HepG2 (cell line): ENCODE results near the gene CORO7. TPM values are rescaled to one million over a fixed set of nuclear protein-coding genes. Genes with fewer than 3 reads are reported as not detected.

ENCODE experiments used
- DR1 ChIP-seq: sonication (generic); formaldehyde crosslinking; IDR thresholded peaks from 2 replicates; pipeline ENCODE4 v1.8.0; 2021; ENCODE audit warnings: mild to moderate bottlenecking, missing genetic modification reagents, inconsistent platforms
- FOXK1 ChIP-seq: sonication (generic); formaldehyde crosslinking; IDR thresholded peaks from 2 replicates; pipeline ENCODE4 v1.4.0; 2020; ENCODE audit warnings: low read depth, missing genetic modification reagents, borderline replicate concordance
- HHEX ChIP-seq: IDR thresholded peaks from 2 replicates; pipeline ENCODE4 v1.6.1; 2016; ENCODE audit warnings: control low read depth
- HIVEP1 ChIP-seq: sonication (generic); formaldehyde crosslinking; IDR thresholded peaks from 2 replicates; pipeline ENCODE4 v1.4.0; 2020; ENCODE audit warnings: mild to moderate bottlenecking, missing genetic modification reagents
- KDM1A ChIP-seq: IDR thresholded peaks from 2 replicates; pipeline ENCODE4 v1.6.1; 2016; ENCODE audit warnings: missing compliant biosample characterization
- MED1 ChIP-seq: sonication (generic); formaldehyde crosslinking; IDR thresholded peaks from 2 replicates; pipeline ENCODE4 v1.4.0; 2020; ENCODE audit warnings: missing genetic modification reagents
- MEF2D ChIP-seq: sonication (generic); formaldehyde crosslinking; IDR thresholded peaks from 2 replicates; pipeline ENCODE4 v1.5.1; 2020; ENCODE audit warnings: mild to moderate bottlenecking, missing genetic modification reagents
- MTA1 ChIP-seq: sonication (generic); formaldehyde crosslinking; IDR thresholded peaks from 2 replicates; pipeline ENCODE4 v1.4.0; 2020; ENCODE audit warnings: missing genetic modification reagents, mild to moderate bottlenecking, borderline replicate concordance
- NKX3-1 ChIP-seq: sonication (generic); formaldehyde crosslinking; IDR thresholded peaks from 2 replicates; pipeline ENCODE4 v1.5.0; 2020; ENCODE audit warnings: missing genetic modification reagents
- NR2F6 ChIP-seq, 2 experiments: IDR thresholded peaks; 2 replicates each; pipeline ENCODE4 v1.6.1; 2016; ENCODE audit warnings: antibody characterized with exemption in 1 of 2, mild to moderate bottlenecking in 1 of 2
- NRL ChIP-seq: sonication (generic); formaldehyde crosslinking; IDR thresholded peaks from 2 replicates; pipeline ENCODE4 v1.5.0; 2020; ENCODE audit warnings: missing genetic modification reagents, mild to moderate bottlenecking, moderate library complexity, borderline replicate concordance
- PAWR ChIP-seq: sonication (generic); formaldehyde crosslinking; IDR thresholded peaks from 2 replicates; pipeline ENCODE4 v1.4.0; 2020; ENCODE audit warnings: missing genetic modification reagents, mild to moderate bottlenecking, borderline replicate concordance
- RAD51 ChIP-seq: fragments of 450-650 bp; IDR thresholded peaks from 2 replicates; pipeline ENCODE4 v1.6.1; 2016; ENCODE audit warnings: borderline replicate concordance
- RNF2 ChIP-seq: fragments of 450-650 bp; conservative IDR thresholded peaks from 2 replicates; pipeline ENCODE4 v1.6.1; 2016; ENCODE audit warnings: low read depth
- RXRA ChIP-seq: sonication (generic); formaldehyde crosslinking; IDR thresholded peaks from 2 replicates; pipeline ENCODE4 v1.5.1; 2020; ENCODE audit warnings: missing genetic modification reagents
- SKIL ChIP-seq: sonication (generic); formaldehyde crosslinking; IDR thresholded peaks from 2 replicates; pipeline ENCODE4 v1.8.0; 2022; ENCODE audit warnings: missing genetic modification reagents, mild to moderate bottlenecking, moderate library complexity, borderline replicate concordance
- SMAD9 ChIP-seq: sonication (generic); formaldehyde crosslinking; IDR thresholded peaks from 2 replicates; pipeline ENCODE4 v1.5.1; 2020; ENCODE audit warnings: mild to moderate bottlenecking, missing genetic modification reagents
- SRSF4 ChIP-seq: fragments of 200-400 bp; formaldehyde crosslinking; IDR thresholded peaks from one replicate; pipeline ENCODE4 v1.6.1; 2018; ENCODE audit warnings: mild to moderate bottlenecking, low read depth, low read length, moderate library complexity; ENCODE audit not compliant: poor library complexity, severe bottlenecking
- SRSF9 ChIP-seq: fragments of 200-400 bp; formaldehyde crosslinking; IDR thresholded peaks from 2 replicates; pipeline ENCODE4 v1.6.1; 2018; ENCODE audit warnings: borderline replicate concordance, mild to moderate bottlenecking, low read depth, low read length; ENCODE audit not compliant: insufficient read depth, poor library complexity, severe bottlenecking
- U2AF1 ChIP-seq: fragments of 200-400 bp; formaldehyde crosslinking; optimal IDR thresholded peaks from 2 replicates; pipeline ENCODE3; 2017; ENCODE audit warnings: mild to moderate bottlenecking, low read depth, low read length
- ZBTB37 ChIP-seq: sonication (generic); formaldehyde crosslinking; IDR thresholded peaks from 2 replicates; pipeline ENCODE4 v1.4.0; 2020; ENCODE audit warnings: mild to moderate bottlenecking, missing genetic modification reagents
- ZBTB38 ChIP-seq: sonication (generic); formaldehyde crosslinking; IDR thresholded peaks from 2 replicates; pipeline ENCODE4 v1.5.1; 2020; ENCODE audit warnings: mild to moderate bottlenecking, missing genetic modification reagents
- ZIK1 ChIP-seq: sonication (generic); formaldehyde crosslinking; IDR thresholded peaks from 2 replicates; pipeline ENCODE4 v1.5.0; 2020; ENCODE audit warnings: mild to moderate bottlenecking, low read depth, missing genetic modification reagents, borderline replicate concordance
- ZNF232 ChIP-seq: sonication (generic); formaldehyde crosslinking; IDR thresholded peaks from 2 replicates; pipeline ENCODE4 v1.4.0; 2020; ENCODE audit warnings: missing genetic modification reagents, borderline replicate concordance
- ZNF549 ChIP-seq: sonication (generic); formaldehyde crosslinking; IDR thresholded peaks from 2 replicates; pipeline ENCODE4 v1.5.0; 2020; ENCODE audit warnings: missing genetic modification reagents
- ZNF558 ChIP-seq: sonication (generic); formaldehyde crosslinking; IDR thresholded peaks from 2 replicates; pipeline ENCODE4 v1.9.0; 2022; ENCODE audit warnings: mild to moderate bottlenecking, missing genetic modification reagents, borderline replicate concordance
- ZNF615 ChIP-seq: sonication (generic); formaldehyde crosslinking; IDR thresholded peaks from 2 replicates; pipeline ENCODE4 v1.5.0; 2020; ENCODE audit warnings: mild to moderate bottlenecking, missing genetic modification reagents, borderline replicate concordance
- polyA plus RNA-seq, 8 experiments: library from polyadenylated mRNA; depleted of rRNA in 3 of 8; stranded (reverse) in 7 of 8; unstranded in 1 of 8; fragments of >200 nt; fragmentation: Illumina TruSeq in 4 of 8; extraction: Trizol in 4 of 8; gene quantifications; 2 replicates each; pipeline versions ENCODE4 v1.2.1 to v1.2.3, GENCODE V29; 2011 to 2016; ENCODE audit warnings: low read depth in 4 of 8, missing spikeins in 1 of 8, mixed read lengths in 1 of 8; ENCODE audit not compliant: insufficient read depth in 1 of 8
- total RNA-seq, 5 experiments: library from RNA; depleted of rRNA; stranded (reverse); fragments of >200 nt; fragmentation: Illumina TruSeq; extraction: Trizol; gene quantifications; 2 replicates each; pipeline ENCODE4 v1.2.3, GENCODE V29; 2016; ENCODE audit warnings: low read depth in 1 of 5
- TF ChIP-seq, protein P1 (sequence below): sonication (generic); formaldehyde crosslinking; IDR thresholded peaks from 2 replicates; pipeline ENCODE4 v1.5.0; 2020; ENCODE audit warnings: missing genetic modification reagents

CORO7 gene
- total and polyA plus RNA-seq, 2 of the 13 experiments (the other 11 are each of a cell fraction or from before 2014, with no cell fraction given): 9.9 to 14.3 TPM

DNA sequence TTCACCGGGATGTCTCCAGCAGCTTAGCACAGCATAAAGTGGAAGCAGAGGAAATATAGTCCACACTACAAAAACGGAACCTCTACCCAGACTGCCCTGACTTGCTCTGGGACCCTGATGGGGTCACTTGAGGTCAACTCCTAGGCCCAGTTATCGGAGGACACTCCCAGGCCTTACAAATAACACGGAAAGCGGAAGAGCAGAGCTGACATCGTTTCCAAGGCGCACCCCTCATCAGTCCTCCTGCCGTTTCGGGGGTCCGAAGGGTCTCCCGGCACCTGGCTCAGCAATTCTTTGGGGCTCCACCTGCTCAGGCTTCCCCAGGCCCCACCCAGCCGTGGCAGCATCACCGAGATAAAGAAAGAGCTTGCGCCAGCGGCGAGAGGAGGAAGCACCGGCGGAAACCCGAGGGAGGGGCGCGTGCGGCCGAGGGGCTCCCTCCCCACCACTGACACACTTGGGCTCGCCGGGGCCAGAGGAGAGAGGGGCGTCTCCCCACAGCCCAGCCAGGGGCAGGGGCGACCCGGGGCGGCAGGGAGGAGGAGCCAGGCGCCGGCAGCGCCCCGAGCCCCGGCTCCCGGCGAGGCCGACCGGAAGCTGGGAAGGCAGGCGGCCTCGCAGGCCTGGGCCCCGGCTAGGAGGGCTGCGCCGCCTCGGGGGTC lies 727 bp downstream of the CORO7 start (continued):
- TF ChIP-seq U2AF1 (no peak), RAD51 (no peak), RXRA (CRISPR knock-in tag) (peak; percentile 91), NR2F6 (IDR thresholded peaks at IDR 0.05) (no peak; the same call in 1 of the 2 replicates), NR2F6 (CRISPR knock-in tag; IDR thresholded peaks at IDR 0.05) (peak; percentile 53; the same call in 1 of the 2 replicates), ZNF549 (CRISPR knock-in tag) (no peak), SRSF9 (no peak), DR1 (no peak), ZNF615 (no peak), SMAD9 (CRISPR knock-in tag) (no peak), ZNF232 (CRISPR knock-in tag) (no peak), KDM1A (CRISPR knock-in tag) (no peak), ZIK1 (CRISPR knock-in tag) (no peak), HIVEP1 (CRISPR knock-in tag) (0 out of 2 replicates have a peak, but pooled peaks have one; percentile 50), ZBTB38 (CRISPR knock-in tag) (no peak), SRSF4 (no peak), NKX3-1 (CRISPR knock-in tag) (no peak), MEF2D (no peak), PAWR (CRISPR knock-in tag) (no peak), FOXK1 (no peak), MED1 (CRISPR knock-in tag) (no peak), ZNF558 (CRISPR knock-in tag) (0 out of 2 replicates have a peak, but pooled peaks have one; percentile 38), RNF2 (no peak), MTA1 (CRISPR knock-in tag) (no peak; the same call in 1 of the 2 replicates), ZBTB37 (CRISPR knock-in tag) (no peak), SKIL (CRISPR knock-in tag) (no peak), NRL (no peak), HHEX (CRISPR knock-in tag) (no peak)
- TF ChIP-seq, protein P1, sequence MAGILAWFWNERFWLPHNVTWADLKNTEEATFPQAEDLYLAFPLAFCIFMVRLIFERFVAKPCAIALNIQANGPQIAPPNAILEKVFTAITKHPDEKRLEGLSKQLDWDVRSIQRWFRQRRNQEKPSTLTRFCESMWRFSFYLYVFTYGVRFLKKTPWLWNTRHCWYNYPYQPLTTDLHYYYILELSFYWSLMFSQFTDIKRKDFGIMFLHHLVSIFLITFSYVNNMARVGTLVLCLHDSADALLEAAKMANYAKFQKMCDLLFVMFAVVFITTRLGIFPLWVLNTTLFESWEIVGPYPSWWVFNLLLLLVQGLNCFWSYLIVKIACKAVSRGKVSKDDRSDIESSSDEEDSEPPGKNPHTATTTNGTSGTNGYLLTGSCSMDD (CRISPR knock-in tag): no peak
